HG03064 (cell line): ENCODE results near the gene HYDIN.

Source experiments
- ATAC-seq: cut with Tn5 transposase; IDR thresholded peaks from one replicate; pipeline ENCODE4 v1.9.1; 2021; ENCODE audit warnings: low read depth; ENCODE audit not compliant: unreplicated experiment

Gene HYDIN

GRCh38 chr16:70795296-70795912, 435.1 kb downstream of the HYDIN start:
- ATAC-seq: no peak

- peak; percentile 45 for ATAC-seq
Observed at GRCh38 chr16:70793851-70794502, 436.5 kb downstream of the HYDIN start.

GRCh38 chr16:70790815-70791214, 439.7 kb downstream of the HYDIN start:
- ATAC-seq: no peak

- no peak for ATAC-seq
Observed at GRCh38 chr16:70789595-70790447, 440.7 kb downstream of the HYDIN start.

- ATAC-seq: no peak
Observed at GRCh38 chr16:70788668-70789594, 441.6 kb downstream of the HYDIN start.

- no peak for ATAC-seq
Observed at GRCh38 chr16:70786020-70786755, 444.3 kb downstream of the HYDIN start.

- ATAC-seq: no peak
Observed at GRCh38 chr16:70784692-70785555, 445.6 kb downstream of the HYDIN start.

- no peak for ATAC-seq
Observed at GRCh38 chr16:70782237-70782636, 448.3 kb downstream of the HYDIN start.

GRCh38 chr16:70781800-70782199, 448.7 kb downstream of the HYDIN start:
- ATAC-seq: no peak

- ATAC-seq: no peak
Observed at GRCh38 chr16:70780546-70780945, 450.0 kb downstream of the HYDIN start.

GRCh38 chr16:70779361-70779760, 451.2 kb downstream of the HYDIN start:
- no peak for ATAC-seq

- no peak for ATAC-seq
Observed at GRCh38 chr16:70778901-70779309, 451.6 kb downstream of the HYDIN start.

- ATAC-seq: no peak
Observed at GRCh38 chr16:70777973-70778406, 452.5 kb downstream of the HYDIN start.

- no peak for ATAC-seq
Observed at GRCh38 chr16:70777496-70777895, 453.0 kb downstream of the HYDIN start.

- no peak for ATAC-seq
Observed at GRCh38 chr16:70775399-70775798, 455.1 kb downstream of the HYDIN start.

GRCh38 chr16:70774261-70774660, 456.3 kb downstream of the HYDIN start:
- ATAC-seq: no peak

- ATAC-seq: no peak
Observed at GRCh38 chr16:70772493-70772892, 458.0 kb downstream of the HYDIN start.

- ATAC-seq: no peak
Observed at GRCh38 chr16:70770626-70771552, 459.6 kb downstream of the HYDIN start.
